Measurements from ENCODE around the gene ANKRD23.

Gene ANKRD23

GRCh38 chr2:96792772-96793749 lies 50.8 kb downstream of the ANKRD23 start:
- no peak for DNase-seq

GRCh38 chr2:96789245-96789617 lies 54.6 kb downstream of the ANKRD23 start:
- no peak for DNase-seq

GRCh38 chr2:96788442-96789244 lies 55.2 kb downstream of the ANKRD23 start:
- DNase-seq = no peak
